ENCODE results near the gene SNAI3.

SNAI3 gene

DNA sequence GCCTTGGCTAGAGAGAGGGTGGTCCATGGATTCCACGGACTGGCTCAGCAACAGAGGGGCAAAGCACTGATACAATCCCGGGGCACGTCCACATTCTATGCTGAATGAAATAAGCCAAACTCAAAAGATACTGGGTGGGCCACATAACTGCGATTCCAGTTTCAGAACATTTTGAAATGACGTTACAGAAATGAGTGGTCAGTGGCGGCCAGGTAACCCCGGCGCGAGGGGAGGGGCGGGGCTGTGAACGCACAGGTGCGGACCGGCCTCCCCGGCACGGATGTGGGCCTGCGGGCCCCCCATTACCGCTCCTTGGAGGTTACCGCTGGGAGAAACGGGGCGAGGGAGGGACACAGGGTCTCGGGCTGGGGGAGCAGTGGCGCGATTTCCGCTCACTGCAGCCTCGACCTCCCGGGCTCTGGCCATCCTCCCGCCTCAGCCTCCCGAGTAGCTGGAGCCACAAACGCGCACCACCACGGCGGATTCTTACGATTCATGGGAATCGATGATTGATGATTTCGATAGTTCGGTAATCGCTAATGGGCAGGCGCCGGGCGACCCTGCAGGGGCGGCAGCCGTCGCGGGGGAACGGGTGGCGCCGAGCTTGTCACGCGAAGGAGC, 24.0 kb downstream of the SNAI3 start (continued):
- no peak for TF ChIP-seq ZBTB21 (tag by site-specific recombination; IDR thresholded peaks at IDR 0.05)

DNA sequence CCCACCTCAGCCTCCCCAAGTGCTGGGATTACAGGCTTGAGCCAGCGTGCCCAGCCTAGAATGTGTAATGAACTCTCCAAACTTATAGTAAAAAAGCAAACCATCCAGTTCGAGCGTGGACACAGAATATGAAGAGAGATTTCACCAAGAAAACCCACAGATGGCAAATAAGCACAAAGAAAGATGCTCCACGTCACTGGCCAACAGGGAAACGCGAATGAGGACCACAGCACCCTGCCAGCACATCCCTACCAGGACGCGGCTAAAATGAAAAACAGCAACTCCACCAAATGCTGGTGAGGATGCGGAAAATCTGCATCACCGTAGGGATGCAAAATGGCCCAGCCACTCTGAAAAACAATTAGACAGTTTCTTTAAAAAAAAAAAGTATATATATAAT, 24.8 kb downstream of the SNAI3 start:
- H3K9me3 ChIP-seq (ENCODE audit: control insufficient read depth, insufficient read depth, low read depth, low read length), result no peaks in the 10 kb centered on the region
- TF ChIP-seq ZNF146 (tag by site-specific recombination; IDR thresholded peaks at IDR 0.05) (no peak), TCF7L2 (IDR thresholded peaks at IDR 0.05; ENCODE audit: borderline replicate concordance, low read depth, low read length) (no peak), ZNF76 (tag by site-specific recombination; IDR thresholded peaks at IDR 0.05; ENCODE audit: borderline replicate concordance, low read depth) (no peak), ZNF433 (tag by site-specific recombination; IDR thresholded peaks at IDR 0.05; ENCODE audit: low read depth) (no peak), ZNF248 (tag by site-specific recombination; IDR thresholded peaks at IDR 0.05) (no peak), ZNF394 (tag by site-specific recombination; IDR thresholded peaks at IDR 0.05; ENCODE audit: borderline replicate concordance) (no peak), BCL11A (tag by site-specific recombination; IDR thresholded peaks at IDR 0.05; ENCODE audit: low read depth) (no peak)
- TF ChIP-seq, protein P1, sequence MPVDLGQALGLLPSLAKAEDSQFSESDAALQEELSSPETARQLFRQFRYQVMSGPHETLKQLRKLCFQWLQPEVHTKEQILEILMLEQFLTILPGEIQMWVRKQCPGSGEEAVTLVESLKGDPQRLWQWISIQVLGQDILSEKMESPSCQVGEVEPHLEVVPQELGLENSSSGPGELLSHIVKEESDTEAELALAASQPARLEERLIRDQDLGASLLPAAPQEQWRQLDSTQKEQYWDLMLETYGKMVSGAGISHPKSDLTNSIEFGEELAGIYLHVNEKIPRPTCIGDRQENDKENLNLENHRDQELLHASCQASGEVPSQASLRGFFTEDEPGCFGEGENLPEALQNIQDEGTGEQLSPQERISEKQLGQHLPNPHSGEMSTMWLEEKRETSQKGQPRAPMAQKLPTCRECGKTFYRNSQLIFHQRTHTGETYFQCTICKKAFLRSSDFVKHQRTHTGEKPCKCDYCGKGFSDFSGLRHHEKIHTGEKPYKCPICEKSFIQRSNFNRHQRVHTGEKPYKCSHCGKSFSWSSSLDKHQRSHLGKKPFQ (tag by site-specific recombination; IDR thresholded peaks at IDR 0.05), result no peak
- TF ChIP-seq, protein P2, sequence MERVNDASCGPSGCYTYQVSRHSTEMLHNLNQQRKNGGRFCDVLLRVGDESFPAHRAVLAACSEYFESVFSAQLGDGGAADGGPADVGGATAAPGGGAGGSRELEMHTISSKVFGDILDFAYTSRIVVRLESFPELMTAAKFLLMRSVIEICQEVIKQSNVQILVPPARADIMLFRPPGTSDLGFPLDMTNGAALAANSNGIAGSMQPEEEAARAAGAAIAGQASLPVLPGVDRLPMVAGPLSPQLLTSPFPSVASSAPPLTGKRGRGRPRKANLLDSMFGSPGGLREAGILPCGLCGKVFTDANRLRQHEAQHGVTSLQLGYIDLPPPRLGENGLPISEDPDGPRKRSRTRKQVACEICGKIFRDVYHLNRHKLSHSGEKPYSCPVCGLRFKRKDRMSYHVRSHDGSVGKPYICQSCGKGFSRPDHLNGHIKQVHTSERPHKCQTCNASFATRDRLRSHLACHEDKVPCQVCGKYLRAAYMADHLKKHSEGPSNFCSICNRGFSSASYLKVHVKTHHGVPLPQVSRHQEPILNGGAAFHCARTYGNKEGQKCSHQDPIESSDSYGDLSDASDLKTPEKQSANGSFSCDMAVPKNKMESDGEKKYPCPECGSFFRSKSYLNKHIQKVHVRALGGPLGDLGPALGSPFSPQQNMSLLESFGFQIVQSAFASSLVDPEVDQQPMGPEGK (tag by site-specific recombination; IDR thresholded peaks at IDR 0.05), result no peak
- TF ChIP-seq, protein P3, sequence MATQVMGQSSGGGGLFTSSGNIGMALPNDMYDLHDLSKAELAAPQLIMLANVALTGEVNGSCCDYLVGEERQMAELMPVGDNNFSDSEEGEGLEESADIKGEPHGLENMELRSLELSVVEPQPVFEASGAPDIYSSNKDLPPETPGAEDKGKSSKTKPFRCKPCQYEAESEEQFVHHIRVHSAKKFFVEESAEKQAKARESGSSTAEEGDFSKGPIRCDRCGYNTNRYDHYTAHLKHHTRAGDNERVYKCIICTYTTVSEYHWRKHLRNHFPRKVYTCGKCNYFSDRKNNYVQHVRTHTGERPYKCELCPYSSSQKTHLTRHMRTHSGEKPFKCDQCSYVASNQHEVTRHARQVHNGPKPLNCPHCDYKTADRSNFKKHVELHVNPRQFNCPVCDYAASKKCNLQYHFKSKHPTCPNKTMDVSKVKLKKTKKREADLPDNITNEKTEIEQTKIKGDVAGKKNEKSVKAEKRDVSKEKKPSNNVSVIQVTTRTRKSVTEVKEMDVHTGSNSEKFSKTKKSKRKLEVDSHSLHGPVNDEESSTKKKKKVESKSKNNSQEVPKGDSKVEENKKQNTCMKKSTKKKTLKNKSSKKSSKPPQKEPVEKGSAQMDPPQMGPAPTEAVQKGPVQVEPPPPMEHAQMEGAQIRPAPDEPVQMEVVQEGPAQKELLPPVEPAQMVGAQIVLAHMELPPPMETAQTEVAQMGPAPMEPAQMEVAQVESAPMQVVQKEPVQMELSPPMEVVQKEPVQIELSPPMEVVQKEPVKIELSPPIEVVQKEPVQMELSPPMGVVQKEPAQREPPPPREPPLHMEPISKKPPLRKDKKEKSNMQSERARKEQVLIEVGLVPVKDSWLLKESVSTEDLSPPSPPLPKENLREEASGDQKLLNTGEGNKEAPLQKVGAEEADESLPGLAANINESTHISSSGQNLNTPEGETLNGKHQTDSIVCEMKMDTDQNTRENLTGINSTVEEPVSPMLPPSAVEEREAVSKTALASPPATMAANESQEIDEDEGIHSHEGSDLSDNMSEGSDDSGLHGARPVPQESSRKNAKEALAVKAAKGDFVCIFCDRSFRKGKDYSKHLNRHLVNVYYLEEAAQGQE (tag by site-specific recombination; IDR thresholded peaks at IDR 0.05), result no peak
- H3K36me3 ChIP-seq (ENCODE audit: control insufficient read depth in 2 of 2, insufficient read depth in 1 of 2, low read length in 2 of 2), result peaks cover 0 to 2% of the 10 kb centered on the region in 2 experiments; a peak in 1 of 3 replicates
- no peak overlapping the region for H3K4me3 ChIP-seq (ENCODE audit: low read depth, low read length)
- no peak overlapping the region for H3K27ac ChIP-seq (ENCODE audit: extremely low read depth, low read depth, low read length)
- no peaks in the 10 kb centered on the region for H3K4me1 ChIP-seq (ENCODE audit: control insufficient read depth, insufficient read depth, low read length)
- ChIA-PET POLR2A (interaction anchor here (0.6 kb wide), 1 partner anchor 25 kb away, joined by 3 read pairs; no protein-coding TSS in a partner anchor), CTCF (interaction anchor here (1.1 to 1.2 kb wide), 2 partner anchors 12 to 24 kb away, joined by 3 to 5 read pairs; no protein-coding TSS in a partner anchor)

DNA sequence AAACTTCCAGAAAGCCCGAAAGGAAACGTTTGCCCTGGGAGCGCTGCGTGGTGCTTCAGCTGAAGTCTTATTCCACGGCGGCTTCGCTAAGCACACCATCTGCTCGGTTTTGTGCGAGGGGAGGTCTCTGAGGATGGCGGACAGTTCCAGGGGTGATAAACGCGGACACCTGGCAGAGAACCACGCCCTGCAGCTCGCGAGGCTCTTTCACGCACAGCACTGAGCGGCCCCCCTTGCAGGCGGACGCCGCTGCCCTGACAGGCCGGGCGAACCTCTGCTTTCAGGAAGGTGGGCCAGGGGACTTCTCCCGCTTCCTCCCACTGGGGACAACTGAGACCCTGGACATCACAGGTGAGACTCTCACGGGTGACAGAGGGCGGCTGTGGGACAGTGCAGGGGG, 27.1 kb downstream of the SNAI3 start:
- TF ChIP-seq ZNF510 (tag by site-specific recombination; IDR thresholded peaks at IDR 0.05; ENCODE audit: insufficient replicate concordance) (no peak), ZNF473 (tag by site-specific recombination; IDR thresholded peaks at IDR 0.05) (no peak), ZIC2 (tag by site-specific recombination; IDR thresholded peaks at IDR 0.05) (no peak), ZNF571 (tag by site-specific recombination; IDR thresholded peaks at IDR 0.05) (no peak)
- TF ChIP-seq, protein P4, sequence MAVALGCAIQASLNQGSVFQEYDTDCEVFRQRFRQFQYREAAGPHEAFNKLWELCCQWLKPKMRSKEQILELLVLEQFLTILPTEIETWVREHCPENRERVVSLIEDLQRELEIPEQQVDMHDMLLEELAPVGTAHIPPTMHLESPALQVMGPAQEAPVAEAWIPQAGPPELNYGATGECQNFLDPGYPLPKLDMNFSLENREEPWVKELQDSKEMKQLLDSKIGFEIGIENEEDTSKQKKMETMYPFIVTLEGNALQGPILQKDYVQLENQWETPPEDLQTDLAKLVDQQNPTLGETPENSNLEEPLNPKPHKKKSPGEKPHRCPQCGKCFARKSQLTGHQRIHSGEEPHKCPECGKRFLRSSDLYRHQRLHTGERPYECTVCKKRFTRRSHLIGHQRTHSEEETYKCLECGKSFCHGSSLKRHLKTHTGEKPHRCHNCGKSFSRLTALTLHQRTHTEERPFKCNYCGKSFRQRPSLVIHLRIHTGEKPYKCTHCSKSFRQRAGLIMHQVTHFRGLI (tag by site-specific recombination; IDR thresholded peaks at IDR 0.05), result no peak
- POLR2A ChIA-PET, result no interaction called here
- Histone ChIP-seq H3K4me3 (ENCODE audit: low read depth, low read length) (no peak overlapping the region), H3K36me3 (ENCODE audit: control insufficient read depth in 2 of 2, insufficient read depth in 1 of 2, low read length in 2 of 2) (peaks cover 0 to 15% of the 10 kb centered on the region in 2 experiments; a peak in 1 of 3 replicates), H3K9me3 (ENCODE audit: control insufficient read depth, insufficient read depth, low read depth, low read length) (no peaks in the 10 kb centered on the region), H3K27ac (ENCODE audit: extremely low read depth, low read depth, low read length) (no peak overlapping the region), H3K4me1 (ENCODE audit: control insufficient read depth, insufficient read depth, low read length) (no peaks in the 10 kb centered on the region)
- CTCF ChIA-PET, result no interaction called here
